ENCODE results near the gene ANKRD18A. TPM values are rescaled to one million over a fixed set of nuclear protein-coding genes. Genes with fewer than 3 reads are reported as not detected.

ANKRD18A gene
- total RNA-seq, 2 experiments from 2014 or later, result 7.2 to 7.8 TPM

GRCh38 chr9:38641142-38641541, 20.7 kb upstream of the ANKRD18A start:
- TF ChIP-seq CTCF (IDR thresholded peaks at IDR 0.05), result no peak
- H3K4me1 Mint-ChIP-seq (ENCODE audit: low read depth), result no peaks in the 10 kb centered on the region
- no peaks in the 10 kb centered on the region for H3K36me3 Mint-ChIP-seq (ENCODE audit: low read depth)
- Histone ChIP-seq H3K36me3 (ENCODE audit: insufficient read depth, low read length) (no peaks in the 10 kb centered on the region), H3K4me3 (ENCODE audit: low read length) (no peak overlapping the region), H3K4me1 (ENCODE audit: insufficient read depth, low read length) (no peaks in the 10 kb centered on the region), H3K9me3 (ENCODE audit: control insufficient read depth in 1 of 2, insufficient read depth in 1 of 2, low read length in 2 of 2) (no peaks in the 10 kb centered on the region), H3K27ac (ENCODE audit: low read depth in 1 of 2, low read length in 2 of 2) (no peak overlapping the region), H3K27me3 (ENCODE audit: control insufficient read depth in 1 of 2, insufficient read depth in 2 of 2, low read length in 2 of 2) (peaks cover 0 to 4% of the 10 kb centered on the region in 2 experiments)
- CTCF ChIA-PET, result no interaction called here
- no peak for DNase-seq
- POLR2A ChIA-PET, result no interaction called here
- H3K27ac Mint-ChIP-seq, result no peak overlapping the region
- intact Hi-C loops (cut with DNase I, micrococcal nuclease), result no loop called here
- H3K4me3 Mint-ChIP-seq, result no peak overlapping the region
- H3K27me3 Mint-ChIP-seq, result peaks cover 20% of the 10 kb centered on the region
- H3K9me3 Mint-ChIP-seq, result no peaks in the 10 kb centered on the region
- ATAC-seq (ENCODE audit: poor library complexity), result no peak

- Mint-ChIP-seq H3K27ac (no peak overlapping the region), H3K9me3 (no peaks in the 10 kb centered on the region), H3K36me3 (ENCODE audit: low read depth) (no peaks in the 10 kb centered on the region), H3K4me1 (ENCODE audit: low read depth) (no peaks in the 10 kb centered on the region), H3K27me3 (peaks cover 20% of the 10 kb centered on the region), H3K4me3 (no peak overlapping the region)
- no peak for TF ChIP-seq CTCF (IDR thresholded peaks at IDR 0.05)
- ChIA-PET CTCF (no interaction called here), POLR2A (no interaction called here)
- H3K36me3 ChIP-seq (ENCODE audit: insufficient read depth, low read length), result no peaks in the 10 kb centered on the region
- H3K27ac ChIP-seq (ENCODE audit: low read depth in 1 of 2, low read length in 2 of 2), result no peak overlapping the region
- ATAC-seq (ENCODE audit: poor library complexity) (no peak), DNase-seq (no peak)
- no peaks in the 10 kb centered on the region for H3K4me1 ChIP-seq (ENCODE audit: insufficient read depth, low read length)
- H3K9me3 ChIP-seq (ENCODE audit: control insufficient read depth in 1 of 2, insufficient read depth in 1 of 2, low read length in 2 of 2), result no peaks in the 10 kb centered on the region
- intact Hi-C loops (cut with DNase I, micrococcal nuclease), result no loop called here
- peaks cover 0 to 4% of the 10 kb centered on the region in 2 experiments for H3K27me3 ChIP-seq (ENCODE audit: control insufficient read depth in 1 of 2, insufficient read depth in 2 of 2, low read length in 2 of 2)
- H3K4me3 ChIP-seq (ENCODE audit: low read length), result no peak overlapping the region
These were observed 19.2 kb upstream of the ANKRD18A start for GRCh38 chr9:38639577-38639940.

GRCh38 chr9:38638881-38639576, 18.6 kb upstream of the ANKRD18A start:
- Mint-ChIP-seq H3K27ac (no peak overlapping the region), H3K9me3 (no peaks in the 10 kb centered on the region), H3K4me3 (no peak overlapping the region), H3K36me3 (ENCODE audit: low read depth) (no peaks in the 10 kb centered on the region), H3K27me3 (peaks cover 20% of the 10 kb centered on the region), H3K4me1 (ENCODE audit: low read depth) (no peaks in the 10 kb centered on the region)
- intact Hi-C loops (cut with DNase I, micrococcal nuclease), result no loop called here
- H3K27ac ChIP-seq (ENCODE audit: low read depth in 1 of 2, low read length in 2 of 2), result no peak overlapping the region
- DNase-seq (no peak), ATAC-seq (ENCODE audit: poor library complexity) (no peak)
- H3K27me3 ChIP-seq (ENCODE audit: control insufficient read depth in 1 of 2, insufficient read depth in 2 of 2, low read length in 2 of 2), result peaks cover 0 to 4% of the 10 kb centered on the region in 2 experiments
- no peak for TF ChIP-seq CTCF (IDR thresholded peaks at IDR 0.05)
- ChIA-PET POLR2A (no interaction called here), CTCF (no interaction called here)
- H3K4me1 ChIP-seq (ENCODE audit: insufficient read depth, low read length), result no peaks in the 10 kb centered on the region
- H3K9me3 ChIP-seq (ENCODE audit: control insufficient read depth in 1 of 2, insufficient read depth in 1 of 2, low read length in 2 of 2), result no peaks in the 10 kb centered on the region
- H3K4me3 ChIP-seq (ENCODE audit: low read length), result no peak overlapping the region
- H3K36me3 ChIP-seq (ENCODE audit: insufficient read depth, low read length), result no peaks in the 10 kb centered on the region

All from CD4-positive, alpha-beta T cell (primary cell).